Measurements from ENCODE around the gene MAPKAPK3. TPM values are rescaled to one million over a fixed set of nuclear protein-coding genes. Genes with fewer than 3 reads are reported as not detected.
A peak's percentile ranks its signal among the peaks of the same experiment; 100 is the strongest.

MAPKAPK3 gene
- total and polyA plus RNA-seq, 10 donors = 18.0 to 55.0 (median 42.2) TPM

GRCh38 chr3:50603261-50604109 lies 13.5 kb upstream of the MAPKAPK3 start:
- no peak overlapping the region for H3K4me3 ChIP-seq
- H3K4me1 ChIP-seq = peaks cover 49 to 100% (median 93%) of the 10 kb centered on the region in 6 donors
- WGBS, 5 donors = 68 to 90% (median 74%) methylated on average over 3 to 4 of the region's 4 CpGs
- DNase-seq = no peak
- H3K27me3 ChIP-seq (replicated peaks in 1 of 7) = no peaks in the 10 kb centered on the region
- H3K27ac ChIP-seq = peak overlapping the region in 7 of 8 donors; percentile 81 to 93 (median 91)
- no peaks in the 10 kb centered on the region for H3K9me3 ChIP-seq
- intact Hi-C loops (cut with DNase I; ENCODE audit: low total_unique reads) = no loop called here
- peaks cover 0 to 54% (median 32%) of the 10 kb centered on the region in 6 donors for H3K36me3 ChIP-seq
- TF ChIP-seq POLR2A (IDR thresholded peaks at IDR 0.05) (no peak), CTCF (IDR thresholded peaks at IDR 0.05 in 8 of 11, conservative IDR thresholded peaks at IDR 0.05 in 3 of 11) (no peak), POLR2AphosphoS5 (IDR thresholded peaks at IDR 0.05) (no peak)

- 78 to 90% (median 83%) methylated on average over 5 of the region's 5 CpGs for WGBS, 5 donors
- peaks cover 49 to 100% (median 98%) of the 10 kb centered on the region in 6 donors for H3K4me1 ChIP-seq
- TF ChIP-seq POLR2AphosphoS5 (IDR thresholded peaks at IDR 0.05) (no peak), CTCF (IDR thresholded peaks at IDR 0.05 in 8 of 11, conservative IDR thresholded peaks at IDR 0.05 in 3 of 11) (no peak), POLR2A (IDR thresholded peaks at IDR 0.05) (no peak)
- H3K4me3 ChIP-seq = no peak overlapping the region
- H3K9me3 ChIP-seq = no peaks in the 10 kb centered on the region
- peaks cover 0 to 58% (median 32%) of the 10 kb centered on the region in 6 donors for H3K36me3 ChIP-seq
- H3K27me3 ChIP-seq (replicated peaks in 1 of 7) = no peaks in the 10 kb centered on the region
- intact Hi-C loops (cut with DNase I; ENCODE audit: low total_unique reads) = no loop called here
- no peak for DNase-seq
- H3K27ac ChIP-seq = peak overlapping the region; percentile 19 to 93 (median 90)
These were observed 12.8 kb upstream of the MAPKAPK3 start for GRCh38 chr3:50604110-50604621.

- TF ChIP-seq POLR2A (IDR thresholded peaks at IDR 0.05) (no peak), CTCF (IDR thresholded peaks at IDR 0.05 in 8 of 11, conservative IDR thresholded peaks at IDR 0.05 in 3 of 11) (no peak), POLR2AphosphoS5 (IDR thresholded peaks at IDR 0.05) (peak; percentile 33 to 78 (median 63))
- WGBS, 5 donors = 60 to 74% (median 63%) methylated on average over 14 of the region's 14 CpGs
- peak; percentile 89 for DNase-seq
- peak overlapping the region; percentile 19 to 93 (median 64) for H3K27ac ChIP-seq
- H3K36me3 ChIP-seq = peaks cover 0 to 58% (median 32%) of the 10 kb centered on the region in 6 donors
- intact Hi-C loops (cut with DNase I; ENCODE audit: low total_unique reads) = no loop called here
- H3K4me1 ChIP-seq = peaks cover 43 to 100% (median 98%) of the 10 kb centered on the region in 6 donors
- no peaks in the 10 kb centered on the region for H3K27me3 ChIP-seq (replicated peaks in 1 of 7)
- no peak overlapping the region for H3K4me3 ChIP-seq
- no peaks in the 10 kb centered on the region for H3K9me3 ChIP-seq
These were observed 12.0 kb upstream of the MAPKAPK3 start for GRCh38 chr3:50604628-50605588.

All from spleen (tissue), 11 donors.